NCI-H1930 (cell line): ENCODE data around the gene EFCAB7.
"Not testable (repeated sequence)": the region's sequence is repeated elsewhere in the genome, so short reads cannot be mapped to it uniquely, and the experiment has no call there.

Experiments used
- DNase-seq, 2 experiments: peaks; one replicate each; lab custom pipeline; 2025; lab: John Stamatoyannopoulos, UW

EFCAB7 gene

GRCh38 chr1:63548877-63549276, 25.6 kb downstream of the EFCAB7 start:
- DNase-seq = no peak

GRCh38 chr1:63555480-63555879, 32.2 kb downstream of the EFCAB7 start:
- no peak for DNase-seq

- no peak for DNase-seq
Observed at GRCh38 chr1:63557365-63557987, 34.2 kb downstream of the EFCAB7 start.

GRCh38 chr1:63559357-63559756, 36.0 kb downstream of the EFCAB7 start:
- DNase-seq = no peak

GRCh38 chr1:63563745-63564144, 40.4 kb downstream of the EFCAB7 start:
- DNase-seq = no peak

GRCh38 chr1:63569068-63569467, 45.7 kb downstream of the EFCAB7 start:
- DNase-seq = no peak

- DNase-seq = no peak
Observed at GRCh38 chr1:63569640-63570316, 46.5 kb downstream of the EFCAB7 start.

- DNase-seq = not testable (repeated sequence)
Observed at GRCh38 chr1:63572686-63573085, 49.4 kb downstream of the EFCAB7 start.

- not testable (repeated sequence) for DNase-seq
Observed at GRCh38 chr1:63574203-63574796, 51.0 kb downstream of the EFCAB7 start.

- peak in 1 of 2 experiments; percentile 5 for DNase-seq
Observed at GRCh38 chr1:63575340-63575826, 52.1 kb downstream of the EFCAB7 start.

GRCh38 chr1:63586326-63586725, 63.0 kb downstream of the EFCAB7 start:
- not testable (repeated sequence) for DNase-seq

- no peak for DNase-seq
Observed at GRCh38 chr1:63590166-63590560, 66.8 kb downstream of the EFCAB7 start.

- no peak for DNase-seq
Observed at GRCh38 chr1:63592536-63593302, 69.4 kb downstream of the EFCAB7 start.

GRCh38 chr1:63593303-63593885, 70.1 kb downstream of the EFCAB7 start, which contains the start of gene PGM1:
PGM1 (plus strand) TSS chr1:63593411; CDS start chr1:63593489, 78 bp downstream.
- DNase-seq = peak; percentile 27 to 52

- no peak for DNase-seq
Observed at GRCh38 chr1:63593886-63594605, 70.7 kb downstream of the EFCAB7 start.

GRCh38 chr1:63595435-63595834, 72.1 kb downstream of the EFCAB7 start:
- no peak for DNase-seq

GRCh38 chr1:63599799-63600198, 76.5 kb downstream of the EFCAB7 start:
- DNase-seq = no peak

GRCh38 chr1:63600248-63600647, 76.9 kb downstream of the EFCAB7 start:
- DNase-seq = no peak

GRCh38 chr1:63601061-63601460, 77.7 kb downstream of the EFCAB7 start:
- DNase-seq = no peak

- DNase-seq = no peak
Observed at GRCh38 chr1:63601463-63601862, 78.1 kb downstream of the EFCAB7 start.

- DNase-seq = no peak
Observed at GRCh38 chr1:63601912-63602311, 78.6 kb downstream of the EFCAB7 start.
